HepG2 (cell line): Measurements from ENCODE around the gene TRIM7. TPM values are rescaled to one million over a fixed set of nuclear protein-coding genes. Genes with fewer than 3 reads are reported as not detected.

Experiments
- AGO2 ChIP-seq: fragments of 200-400 bp; formaldehyde crosslinking; optimal IDR thresholded peaks from 2 replicates; pipeline ENCODE3; 2017; ENCODE audit warnings: mild to moderate bottlenecking, low read depth, low read length, moderate library complexity
- GABPB1 ChIP-seq: IDR thresholded peaks from 2 replicates; pipeline ENCODE4 v1.6.1; 2016; ENCODE audit warnings: mild to moderate bottlenecking, missing genetic modification reagents, moderate library complexity, missing compliant biosample characterization
- PREB ChIP-seq: sonication (generic); formaldehyde crosslinking; IDR thresholded peaks from 2 replicates; pipeline ENCODE4 v1.4.0; 2020; ENCODE audit warnings: missing genetic modification reagents
- RNF2 ChIP-seq: fragments of 450-650 bp; conservative IDR thresholded peaks from 2 replicates; pipeline ENCODE4 v1.6.1; 2016; ENCODE audit warnings: low read depth
- RNF219 ChIP-seq: sonication (generic); formaldehyde crosslinking; IDR thresholded peaks from 2 replicates; pipeline ENCODE4 v1.5.0; 2020; ENCODE audit warnings: mild to moderate bottlenecking, missing genetic modification reagents
- RORA ChIP-seq: sonication (generic); formaldehyde crosslinking; IDR thresholded peaks from 2 replicates; pipeline ENCODE4 v1.5.0; 2020; ENCODE audit warnings: mild to moderate bottlenecking, missing genetic modification reagents, moderate library complexity
- SP5 ChIP-seq: IDR thresholded peaks from 2 replicates; pipeline ENCODE4 v1.6.1; 2016; ENCODE audit warnings: low read depth, borderline replicate concordance
- TBX3 ChIP-seq: fragments of 450-650 bp; IDR thresholded peaks from 2 replicates; pipeline ENCODE4 v1.6.1; 2017; ENCODE audit warnings: antibody characterized with exemption, mild to moderate bottlenecking, inconsistent platforms, borderline replicate concordance
- ZBED4 ChIP-seq: sonication (generic); formaldehyde crosslinking; IDR thresholded peaks from 2 replicates; pipeline ENCODE4 v1.4.0; 2020; ENCODE audit warnings: missing genetic modification reagents, borderline replicate concordance
- ZNF138 ChIP-seq: sonication (generic); formaldehyde crosslinking; IDR thresholded peaks from 2 replicates; pipeline ENCODE4 v1.5.0; 2020; ENCODE audit warnings: mild to moderate bottlenecking, low read depth, missing genetic modification reagents
- ZNF263 ChIP-seq: sonication (generic); formaldehyde crosslinking; IDR thresholded peaks from 2 replicates; pipeline ENCODE4 v1.4.0; 2020; ENCODE audit warnings: missing genetic modification reagents
- ZNF546 ChIP-seq: sonication (generic); formaldehyde crosslinking; conservative IDR thresholded peaks from 2 replicates; pipeline ENCODE4 v1.8.1; 2023; ENCODE audit warnings: mild to moderate bottlenecking, missing genetic modification reagents
- polyA plus RNA-seq, 8 experiments: library from polyadenylated mRNA; depleted of rRNA in 3 of 8; stranded (reverse) in 7 of 8; unstranded in 1 of 8; fragments of >200 nt; fragmentation: Illumina TruSeq in 4 of 8; extraction: Trizol in 4 of 8; gene quantifications; 2 replicates each; pipeline versions ENCODE4 v1.2.1 to v1.2.3, GENCODE V29; 2011 to 2016; ENCODE audit warnings: low read depth in 4 of 8, missing spikeins in 1 of 8, mixed read lengths in 1 of 8; ENCODE audit not compliant: insufficient read depth in 1 of 8
- total RNA-seq, 5 experiments: library from RNA; depleted of rRNA; stranded (reverse); fragments of >200 nt; fragmentation: Illumina TruSeq; extraction: Trizol; gene quantifications; 2 replicates each; pipeline ENCODE4 v1.2.3, GENCODE V29; 2016; ENCODE audit warnings: low read depth in 1 of 5
- TF ChIP-seq, protein P1 (sequence below): sonication (generic); formaldehyde crosslinking; IDR thresholded peaks from 2 replicates; pipeline ENCODE4 v1.4.0; 2020; ENCODE audit warnings: low read depth, missing genetic modification reagents
- TF ChIP-seq, protein P2 (sequence below): IDR thresholded peaks from 2 replicates; pipeline ENCODE4 v1.6.1; 2016; ENCODE audit warnings: missing compliant biosample characterization, missing genetic modification reagents, borderline replicate concordance
- TF ChIP-seq, protein P3 (sequence below): sonication (generic); formaldehyde crosslinking; IDR thresholded peaks from 2 replicates; pipeline ENCODE4 v1.8.1; 2023; ENCODE audit warnings: mild to moderate bottlenecking, missing genetic modification reagents, borderline replicate concordance

The TRIM7 gene
- total and polyA plus RNA-seq, 2 of the 13 experiments (the other 11 are each of a cell fraction or from before 2014, with no cell fraction given): 0.13 TPM; not detected in 1

DNA sequence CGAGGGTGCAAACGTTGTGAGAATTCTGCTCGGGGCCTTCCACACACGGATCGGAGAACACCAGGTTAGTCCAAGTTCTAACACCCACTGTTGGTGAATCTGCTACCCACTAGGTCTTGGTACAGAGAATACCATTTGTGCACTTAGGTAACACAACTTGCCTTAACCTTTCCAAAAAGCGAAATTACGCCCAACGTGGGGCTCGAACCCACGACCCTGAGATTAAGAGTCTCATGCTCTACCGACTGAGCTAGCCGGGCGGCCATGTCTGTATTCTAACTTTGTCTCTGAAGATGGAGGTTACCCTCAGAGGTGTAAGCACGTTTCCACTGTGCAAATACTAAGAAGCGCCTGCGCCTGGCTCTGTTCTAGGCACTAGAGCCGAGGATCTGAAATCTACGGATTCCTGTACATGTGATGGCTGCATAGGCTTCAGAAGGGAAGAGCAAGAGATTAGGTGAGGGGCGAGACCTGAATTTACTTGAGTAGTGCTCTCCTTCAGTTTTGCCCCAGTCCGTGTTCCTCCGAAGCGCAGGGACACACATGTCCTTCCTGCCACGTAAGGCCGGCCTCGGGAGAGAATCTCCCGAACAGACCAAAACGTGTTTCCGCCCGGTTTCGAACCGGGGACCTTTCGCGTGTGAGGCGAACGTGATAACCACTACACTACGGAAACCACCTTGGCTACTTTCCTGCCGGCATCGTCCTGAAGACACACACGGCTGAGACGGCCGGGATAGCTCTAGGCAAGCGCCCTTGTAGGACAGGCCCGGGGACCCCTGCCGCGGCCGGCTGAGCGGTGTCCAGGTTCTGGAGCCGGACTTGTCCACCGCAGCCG lies 17.0 kb upstream of the TRIM7 start (continued):
- no peak for TF ChIP-seq ZBED4 (CRISPR knock-in tag)
- peak; percentile 49; the same call in 1 of the 2 replicates for TF ChIP-seq TBX3
- TF ChIP-seq, protein P1, sequence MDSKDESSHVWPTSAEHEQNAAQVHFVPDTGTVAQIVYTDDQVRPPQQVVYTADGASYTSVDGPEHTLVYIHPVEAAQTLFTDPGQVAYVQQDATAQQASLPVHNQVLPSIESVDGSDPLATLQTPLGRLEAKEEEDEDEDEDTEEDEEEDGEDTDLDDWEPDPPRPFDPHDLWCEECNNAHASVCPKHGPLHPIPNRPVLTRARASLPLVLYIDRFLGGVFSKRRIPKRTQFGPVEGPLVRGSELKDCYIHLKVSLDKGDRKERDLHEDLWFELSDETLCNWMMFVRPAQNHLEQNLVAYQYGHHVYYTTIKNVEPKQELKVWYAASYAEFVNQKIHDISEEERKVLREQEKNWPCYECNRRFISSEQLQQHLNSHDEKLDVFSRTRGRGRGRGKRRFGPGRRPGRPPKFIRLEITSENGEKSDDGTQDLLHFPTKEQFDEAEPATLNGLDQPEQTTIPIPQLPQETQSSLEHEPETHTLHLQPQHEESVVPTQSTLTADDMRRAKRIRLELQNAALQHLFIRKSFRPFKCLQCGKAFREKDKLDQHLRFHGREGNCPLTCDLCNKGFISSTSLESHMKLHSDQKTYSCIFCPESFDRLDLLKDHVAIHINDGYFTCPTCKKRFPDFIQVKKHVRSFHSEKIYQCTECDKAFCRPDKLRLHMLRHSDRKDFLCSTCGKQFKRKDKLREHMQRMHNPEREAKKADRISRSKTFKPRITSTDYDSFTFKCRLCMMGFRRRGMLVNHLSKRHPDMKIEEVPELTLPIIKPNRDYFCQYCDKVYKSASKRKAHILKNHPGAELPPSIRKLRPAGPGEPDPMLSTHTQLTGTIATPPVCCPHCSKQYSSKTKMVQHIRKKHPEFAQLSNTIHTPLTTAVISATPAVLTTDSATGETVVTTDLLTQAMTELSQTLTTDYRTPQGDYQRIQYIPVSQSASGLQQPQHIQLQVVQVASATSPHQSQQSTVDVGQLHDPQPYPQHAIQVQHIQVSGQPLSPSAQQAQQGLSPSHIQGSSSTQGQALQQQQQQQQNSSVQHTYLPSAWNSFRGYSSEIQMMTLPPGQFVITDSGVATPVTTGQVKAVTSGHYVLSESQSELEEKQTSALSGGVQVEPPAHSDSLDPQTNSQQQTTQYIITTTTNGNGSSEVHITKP (CRISPR knock-in tag): no peak
- TF ChIP-seq RORA (CRISPR knock-in tag): no peak
- TF ChIP-seq SP5 (CRISPR knock-in tag): no peak; the same call in 1 of the 2 replicates
- no peak; the same call in 1 of the 2 replicates for TF ChIP-seq ZNF138 (CRISPR knock-in tag)
- peak; percentile 74 for TF ChIP-seq GABPB1 (CRISPR knock-in tag)
- no peak for TF ChIP-seq AGO2
- TF ChIP-seq PREB (CRISPR knock-in tag): no peak
- TF ChIP-seq, protein P2, sequence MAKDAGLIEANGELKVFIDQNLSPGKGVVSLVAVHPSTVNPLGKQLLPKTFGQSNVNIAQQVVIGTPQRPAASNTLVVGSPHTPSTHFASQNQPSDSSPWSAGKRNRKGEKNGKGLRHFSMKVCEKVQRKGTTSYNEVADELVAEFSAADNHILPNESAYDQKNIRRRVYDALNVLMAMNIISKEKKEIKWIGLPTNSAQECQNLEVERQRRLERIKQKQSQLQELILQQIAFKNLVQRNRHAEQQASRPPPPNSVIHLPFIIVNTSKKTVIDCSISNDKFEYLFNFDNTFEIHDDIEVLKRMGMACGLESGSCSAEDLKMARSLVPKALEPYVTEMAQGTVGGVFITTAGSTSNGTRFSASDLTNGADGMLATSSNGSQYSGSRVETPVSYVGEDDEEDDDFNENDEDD (CRISPR knock-in tag): 0 out of 2 replicates have a peak, but pooled peaks have one; percentile 21
- no peak for TF ChIP-seq RNF219 (CRISPR knock-in tag)
- TF ChIP-seq ZNF546 (CRISPR knock-in tag): peak; percentile 59; the same call in 1 of the 2 replicates
- TF ChIP-seq ZNF263: peak; percentile 76
- no peak; the same call in 1 of the 2 replicates for TF ChIP-seq RNF2
- TF ChIP-seq, protein P3, sequence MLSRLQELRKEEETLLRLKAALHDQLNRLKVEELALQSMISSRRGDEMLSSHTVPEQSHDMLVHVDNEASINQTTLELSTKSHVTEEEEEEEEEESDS (CRISPR knock-in tag): no peak
